ENCODE measurements around the gene PSPN. TPM values are rescaled to one million over a fixed set of nuclear protein-coding genes. Genes with fewer than 3 reads are reported as not detected.

PSPN gene
- total and polyA plus RNA-seq, 4 donors: 0.50 to 1.5 (median 1.1) TPM

DNA sequence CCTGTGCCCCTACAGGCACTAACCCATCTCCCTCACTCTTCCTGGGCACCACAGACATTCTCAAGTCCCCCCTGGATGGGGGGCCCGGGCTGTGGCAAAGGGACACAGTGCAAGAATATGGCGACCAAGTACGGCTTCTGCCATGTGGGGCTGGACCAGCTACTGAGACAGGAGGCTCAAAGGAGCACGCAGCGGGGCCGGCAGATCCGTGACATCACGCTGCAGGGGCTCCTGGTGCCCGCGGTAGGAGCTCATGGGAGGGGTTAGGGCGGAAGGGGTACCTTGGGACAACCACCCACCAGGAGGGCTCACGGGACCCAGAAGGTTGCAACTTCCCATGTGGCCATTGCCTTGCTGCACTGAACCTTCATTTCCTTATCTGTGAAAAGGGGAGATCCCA lies 20.6 kb upstream of the PSPN start:
- DNase-seq: no peak
- WGBS, 2 donors: 92 to 95% methylated on average over 12 of the region's 12 CpGs
- H3K4me3 ChIP-seq: no peak overlapping the region
- H3K36me3 ChIP-seq (ENCODE audit: control insufficient read depth in 4 of 4, insufficient read depth in 4 of 4, low read length in 4 of 4): no peaks in the 10 kb centered on the region
- H3K9me3 ChIP-seq (ENCODE audit: control insufficient read depth in 4 of 4, insufficient read depth in 3 of 4, low read length in 3 of 4): no peaks in the 10 kb centered on the region
- TF ChIP-seq, protein P1, sequence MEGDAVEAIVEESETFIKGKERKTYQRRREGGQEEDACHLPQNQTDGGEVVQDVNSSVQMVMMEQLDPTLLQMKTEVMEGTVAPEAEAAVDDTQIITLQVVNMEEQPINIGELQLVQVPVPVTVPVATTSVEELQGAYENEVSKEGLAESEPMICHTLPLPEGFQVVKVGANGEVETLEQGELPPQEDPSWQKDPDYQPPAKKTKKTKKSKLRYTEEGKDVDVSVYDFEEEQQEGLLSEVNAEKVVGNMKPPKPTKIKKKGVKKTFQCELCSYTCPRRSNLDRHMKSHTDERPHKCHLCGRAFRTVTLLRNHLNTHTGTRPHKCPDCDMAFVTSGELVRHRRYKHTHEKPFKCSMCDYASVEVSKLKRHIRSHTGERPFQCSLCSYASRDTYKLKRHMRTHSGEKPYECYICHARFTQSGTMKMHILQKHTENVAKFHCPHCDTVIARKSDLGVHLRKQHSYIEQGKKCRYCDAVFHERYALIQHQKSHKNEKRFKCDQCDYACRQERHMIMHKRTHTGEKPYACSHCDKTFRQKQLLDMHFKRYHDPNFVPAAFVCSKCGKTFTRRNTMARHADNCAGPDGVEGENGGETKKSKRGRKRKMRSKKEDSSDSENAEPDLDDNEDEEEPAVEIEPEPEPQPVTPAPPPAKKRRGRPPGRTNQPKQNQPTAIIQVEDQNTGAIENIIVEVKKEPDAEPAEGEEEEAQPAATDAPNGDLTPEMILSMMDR (IDR thresholded peaks at IDR 0.05; ENCODE audit: control extremely low read depth, extremely low read depth): no peak
- H3K9ac ChIP-seq (ENCODE audit: insufficient read depth in 1 of 2, low read length in 2 of 2): no peak overlapping the region
- H3K27ac ChIP-seq (ENCODE audit: low read depth in 1 of 2, low read length in 1 of 2): no peak overlapping the region
- no peaks in the 10 kb centered on the region for H3K27me3 ChIP-seq (ENCODE audit: control insufficient read depth in 3 of 3, insufficient read depth in 3 of 3, low read length in 2 of 3)
- peaks cover 0 to 13% (median 6%) of the 10 kb centered on the region in 5 donors for H3K4me1 ChIP-seq (ENCODE audit: control insufficient read depth in 5 of 5, insufficient read depth in 5 of 5, low read length in 5 of 5)
- ATAC-seq (ENCODE audit: insufficient read depth, low FRiP score): no peak

DNA sequence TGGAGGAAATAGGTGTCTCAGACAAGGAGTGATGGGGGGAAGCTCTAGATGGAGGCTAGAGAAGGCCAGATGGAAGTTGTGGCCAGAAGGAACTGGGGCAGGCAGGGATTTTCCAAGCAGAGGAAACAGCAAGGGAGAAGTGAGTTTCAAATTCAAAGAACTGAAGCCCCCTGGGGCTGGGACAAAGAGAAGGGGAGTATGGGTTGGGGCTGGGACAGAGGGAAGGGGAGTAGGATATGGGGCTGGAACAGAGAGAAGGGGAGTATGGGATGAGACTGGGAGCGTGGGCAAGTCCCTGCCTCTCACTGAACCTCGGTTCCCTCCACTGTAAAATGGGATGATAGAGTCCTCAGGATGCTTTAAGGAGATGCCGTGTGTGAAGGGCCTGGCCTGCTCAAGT lies 19.1 kb upstream of the PSPN start:
- TF ChIP-seq, protein P1 (IDR thresholded peaks at IDR 0.05; ENCODE audit: control extremely low read depth, extremely low read depth): no peak
- ATAC-seq (ENCODE audit: insufficient read depth, low FRiP score) (no peak), DNase-seq (no peak)
- Histone ChIP-seq H3K27me3 (ENCODE audit: control insufficient read depth in 3 of 3, insufficient read depth in 3 of 3, low read length in 2 of 3) (no peaks in the 10 kb centered on the region), H3K4me3 (no peak overlapping the region), H3K9me3 (ENCODE audit: control insufficient read depth in 4 of 4, insufficient read depth in 3 of 4, low read length in 3 of 4) (no peaks in the 10 kb centered on the region), H3K27ac (ENCODE audit: low read depth in 1 of 2, low read length in 1 of 2) (no peak overlapping the region), H3K4me1 (ENCODE audit: control insufficient read depth in 5 of 5, insufficient read depth in 5 of 5, low read length in 5 of 5) (peaks cover 0 to 13% (median 6%) of the 10 kb centered on the region in 5 donors), H3K9ac (ENCODE audit: insufficient read depth in 1 of 2, low read length in 2 of 2) (no peak overlapping the region), H3K36me3 (ENCODE audit: control insufficient read depth in 4 of 4, insufficient read depth in 4 of 4, low read length in 4 of 4) (peaks cover 0 to 5% (median under 1%) of the 10 kb centered on the region in 4 donors)
- 93 to 97% methylated on average over 3 of the region's 3 CpGs for WGBS, 2 donors

DNA sequence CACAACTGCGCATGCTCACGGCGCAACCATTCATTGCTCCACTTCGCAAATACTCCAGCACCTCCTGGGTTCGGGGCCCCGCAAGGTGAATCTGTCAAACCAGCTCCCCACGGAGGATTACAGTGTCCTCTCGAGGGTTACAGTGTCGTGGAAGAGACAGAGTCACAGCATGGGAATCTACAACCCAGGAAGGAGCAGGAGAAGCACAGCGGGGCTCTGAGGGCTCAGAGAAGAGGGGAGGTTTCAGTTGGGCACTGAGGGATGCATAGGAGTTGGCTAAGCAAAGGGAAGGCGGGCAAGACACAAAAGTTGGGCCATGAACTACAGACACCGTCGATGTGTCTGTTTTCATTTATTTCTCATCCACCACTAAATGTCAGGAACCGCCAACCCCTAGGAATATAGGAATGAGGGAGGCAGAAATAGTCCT lies 18.3 kb upstream of the PSPN start:
- peak overlapping the region; percentile 90 for H3K4me3 ChIP-seq
- ATAC-seq (ENCODE audit: insufficient read depth, low FRiP score): no peak
- H3K9ac ChIP-seq (ENCODE audit: insufficient read depth in 1 of 2, low read length in 2 of 2): peak overlapping the region; percentile 87 to 88
- H3K27me3 ChIP-seq (ENCODE audit: control insufficient read depth in 3 of 3, insufficient read depth in 3 of 3, low read length in 2 of 3): no peaks in the 10 kb centered on the region
- no peaks in the 10 kb centered on the region for H3K9me3 ChIP-seq (ENCODE audit: control insufficient read depth in 4 of 4, insufficient read depth in 3 of 4, low read length in 3 of 4)
- H3K4me1 ChIP-seq (ENCODE audit: control insufficient read depth in 5 of 5, insufficient read depth in 5 of 5, low read length in 5 of 5): peaks cover 0 to 13% (median 6%) of the 10 kb centered on the region in 5 donors
- TF ChIP-seq, protein P1 (IDR thresholded peaks at IDR 0.05; ENCODE audit: control extremely low read depth, extremely low read depth): no peak
- peaks cover 0 to 9% (median 6%) of the 10 kb centered on the region in 4 donors for H3K36me3 ChIP-seq (ENCODE audit: control insufficient read depth in 4 of 4, insufficient read depth in 4 of 4, low read length in 4 of 4)
- no peak for DNase-seq
- H3K27ac ChIP-seq (ENCODE audit: low read depth in 1 of 2, low read length in 1 of 2): peak overlapping the region; percentile 91 to 96
- 26 to 27% methylated on average over 14 of the region's 14 CpGs for WGBS, 2 donors

Data from lung (tissue), 12 donors.